Measurements from ENCODE around the gene MTAP. TPM values are rescaled to one million over a fixed set of nuclear protein-coding genes. Genes with fewer than 3 reads are reported as not detected.

Gene MTAP
- total and polyA plus RNA-seq, 9 of the 15 experiments (the other 6 are each of a cell fraction or from before 2014, with no cell fraction given) = 0.07 TPM; not detected in 8

- Histone ChIP-seq H3K9me3 (replicated peaks; ENCODE audit: control insufficient read depth, insufficient read depth, low read depth, low read length) (no peaks in the 10 kb centered on the region), H3K4me3 (no peak overlapping the region), H3K4me1 (replicated peaks in 1 of 2; ENCODE audit: control insufficient read depth in 2 of 2, insufficient read depth in 2 of 2, low read length in 2 of 2) (no peaks in the 10 kb centered on the region), H3K27me3 (ENCODE audit: control insufficient read depth in 2 of 2, insufficient read depth in 2 of 2, low read length in 2 of 2) (no peaks in the 10 kb centered on the region), H2AFZ (ENCODE audit: low read depth, low read length) (no peak overlapping the region), H3K79me2 (ENCODE audit: control insufficient read depth, insufficient read depth, low read length) (no peaks in the 10 kb centered on the region), H4K20me1 (replicated peaks; ENCODE audit: control insufficient read depth, insufficient read depth, low read length) (no peaks in the 10 kb centered on the region), H3K27ac (ENCODE audit: extremely low read depth, low read depth, low read length) (no peak overlapping the region), H3K4me2 (ENCODE audit: insufficient read depth, low read length) (no peak overlapping the region), H3K9me1 (ENCODE audit: control insufficient read depth, insufficient read depth, low read length) (no peaks in the 10 kb centered on the region), H3K9ac (ENCODE audit: insufficient read depth in 1 of 2, low read depth in 2 of 2, low read length in 2 of 2) (no peak overlapping the region), H3K36me3 (ENCODE audit: control insufficient read depth, insufficient read depth, low read length) (no peaks in the 10 kb centered on the region)
- ATAC-seq (no peak), FAIRE-seq (no peak), DNase-seq (ENCODE audit: extremely low read depth in 1 of 4, low spot score in 3 of 4) (no peak)
- in situ Hi-C loops (cut with MboI) = no loop called here
- CTCF ChIA-PET (ENCODE audit: low intra/inter-chr PET ratio) = no interaction called here
- no CpG with 5 or more reads among the region's 3 CpGs for WGBS (ENCODE audit: insufficient coverage, low coverage, missing lambda C conversion rate)
- no peak for TF ChIP-seq KLF13 (tag; IDR thresholded peaks at IDR 0.05; ENCODE audit: borderline replicate concordance, low read depth)
- no peak for TF ChIP-seq SIN3A (IDR thresholded peaks at IDR 0.05; ENCODE audit: borderline replicate concordance in 2 of 2, control insufficient read depth in 1 of 2, low read depth in 2 of 2, low read length in 2 of 2)
- TF ChIP-seq GTF2E2 (tag; IDR thresholded peaks at IDR 0.05) = no peak
- POLR2A ChIA-PET = no interaction called here
- intact Hi-C loops (cut with micrococcal nuclease) = no loop called here
- BruUV-seq (replicated peaks) = no TSS peak
Measured at GRCh38 chr9:21762064-21762463, 40.4 kb upstream of the MTAP start.

DNA sequence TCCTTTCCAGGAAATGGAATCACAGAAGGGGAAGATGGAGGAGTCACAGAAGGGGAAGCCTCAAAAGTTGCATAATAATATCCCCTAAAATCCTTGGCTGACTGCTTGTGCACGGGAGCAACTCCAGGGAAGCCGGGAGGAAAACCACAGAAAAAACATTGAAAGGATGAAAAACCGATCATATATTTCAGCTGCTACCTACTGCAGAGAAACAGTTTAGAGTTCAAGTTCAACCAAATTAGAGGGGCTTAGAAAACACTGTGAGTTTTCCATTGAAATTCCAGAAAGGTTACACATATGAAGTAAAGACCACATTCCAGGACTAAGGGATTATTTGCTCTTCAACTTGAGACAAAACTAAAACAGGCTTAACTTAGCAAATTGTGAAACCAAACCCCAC is 37.6 kb upstream of the MTAP start:
- H3K79me2 ChIP-seq (ENCODE audit: control insufficient read depth, insufficient read depth, low read length) = no peaks in the 10 kb centered on the region
- no peak for FAIRE-seq
- DNase-seq (ENCODE audit: extremely low read depth in 1 of 4, low spot score in 3 of 4) = no peak
- H3K27ac ChIP-seq (ENCODE audit: extremely low read depth, low read depth, low read length) = no peak overlapping the region
- no peaks in the 10 kb centered on the region for H3K36me3 ChIP-seq (ENCODE audit: control insufficient read depth, insufficient read depth, low read length)
- BruUV-seq (replicated peaks) = no TSS peak
- in situ Hi-C loops (cut with MboI) (no loop called here), intact Hi-C loops (cut with micrococcal nuclease) (no loop called here)
- H3K9me1 ChIP-seq (ENCODE audit: control insufficient read depth, insufficient read depth, low read length) = no peaks in the 10 kb centered on the region
- H4K20me1 ChIP-seq (replicated peaks; ENCODE audit: control insufficient read depth, insufficient read depth, low read length) = no peaks in the 10 kb centered on the region
- no peak overlapping the region for H3K4me3 ChIP-seq
- H2AFZ ChIP-seq (ENCODE audit: low read depth, low read length) = no peak overlapping the region
- no CpG with 5 or more reads among the region's 3 CpGs for WGBS (ENCODE audit: insufficient coverage, low coverage, missing lambda C conversion rate)
- H3K9me3 ChIP-seq (replicated peaks; ENCODE audit: control insufficient read depth, insufficient read depth, low read depth, low read length) = no peaks in the 10 kb centered on the region
- POLR2A ChIA-PET = no interaction called here
- CTCF ChIA-PET (ENCODE audit: low intra/inter-chr PET ratio) = no interaction called here
- no peaks in the 10 kb centered on the region for H3K27me3 ChIP-seq (ENCODE audit: control insufficient read depth in 2 of 2, insufficient read depth in 2 of 2, low read length in 2 of 2)
- no peaks in the 10 kb centered on the region for H3K4me1 ChIP-seq (replicated peaks in 1 of 2; ENCODE audit: control insufficient read depth in 2 of 2, insufficient read depth in 2 of 2, low read length in 2 of 2)
- H3K4me2 ChIP-seq (ENCODE audit: insufficient read depth, low read length) = no peak overlapping the region
- no peak overlapping the region for H3K9ac ChIP-seq (ENCODE audit: insufficient read depth in 1 of 2, low read depth in 2 of 2, low read length in 2 of 2)
- ATAC-seq = no peak
- TF ChIP-seq ETV6 (IDR thresholded peaks at IDR 0.05; ENCODE audit: borderline replicate concordance in 1 of 2, low read depth in 2 of 2, low read length in 1 of 2) (no peak), ETV6 (CRISPR knock-in tag; IDR thresholded peaks at IDR 0.05; ENCODE audit: borderline replicate concordance) (no peak), E2F8 (IDR thresholded peaks at IDR 0.05; ENCODE audit: low read depth, partially characterized antibody) (no peak), TAL1 (IDR thresholded peaks at IDR 0.05) (no peak), NCOA4 (IDR thresholded peaks at IDR 0.05; ENCODE audit: partially characterized antibody) (no peak), ZNF561 (CRISPR knock-in tag; conservative IDR thresholded peaks at IDR 0.05) (no peak), MBD1 (CRISPR knock-in tag; IDR thresholded peaks at IDR 0.05) (no peak)
- TF ChIP-seq, protein P1, sequence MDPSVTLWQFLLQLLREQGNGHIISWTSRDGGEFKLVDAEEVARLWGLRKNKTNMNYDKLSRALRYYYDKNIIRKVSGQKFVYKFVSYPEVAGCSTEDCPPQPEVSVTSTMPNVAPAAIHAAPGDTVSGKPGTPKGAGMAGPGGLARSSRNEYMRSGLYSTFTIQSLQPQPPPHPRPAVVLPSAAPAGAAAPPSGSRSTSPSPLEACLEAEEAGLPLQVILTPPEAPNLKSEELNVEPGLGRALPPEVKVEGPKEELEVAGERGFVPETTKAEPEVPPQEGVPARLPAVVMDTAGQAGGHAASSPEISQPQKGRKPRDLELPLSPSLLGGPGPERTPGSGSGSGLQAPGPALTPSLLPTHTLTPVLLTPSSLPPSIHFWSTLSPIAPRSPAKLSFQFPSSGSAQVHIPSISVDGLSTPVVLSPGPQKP (CRISPR knock-in tag; IDR thresholded peaks at IDR 0.05) = no peak
